Measurements from ENCODE around the gene ITLN2. TPM values are rescaled to one million over a fixed set of nuclear protein-coding genes. Genes with fewer than 3 reads are reported as not detected.

ITLN2 gene
- total RNA-seq, 1 experiment from 2014 or later: 2.4 TPM

DNA sequence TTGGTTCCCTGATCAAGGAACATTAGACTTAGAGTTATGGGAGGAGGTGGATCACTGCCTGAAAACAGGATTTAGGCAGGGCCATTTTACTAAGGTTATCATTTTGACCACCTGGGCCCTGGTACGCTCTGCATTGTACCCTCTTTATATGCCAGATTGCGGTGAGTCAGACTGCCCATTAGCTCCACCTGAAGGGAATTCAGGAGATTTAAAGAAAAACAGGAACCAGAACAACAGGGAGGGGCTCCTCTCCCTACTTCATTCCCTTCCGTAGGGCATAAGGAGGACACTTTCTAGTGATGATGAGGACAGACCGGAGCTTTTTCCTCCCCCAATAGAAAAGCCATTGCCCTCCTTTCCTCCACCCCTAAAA, 49.0 kb downstream of the ITLN2 start:
- Histone ChIP-seq H3K14ac (ENCODE audit: insufficient read depth, low read length) (no peak overlapping the region), H3K23me2 (ENCODE audit: insufficient read length, low read depth, low read length, poor library complexity, severe bottlenecking) (no peaks in the 10 kb centered on the region), H2BK12ac (ENCODE audit: insufficient read length, low read depth, low read length) (no peak overlapping the region), H3K79me1 (ENCODE audit: insufficient read depth, low read depth, low read length, poor library complexity, severe bottlenecking) (no peaks in the 10 kb centered on the region), H2BK15ac (ENCODE audit: low read depth, low read length) (no peak overlapping the region), H3K79me2 (ENCODE audit: insufficient read depth, low read length) (no peaks in the 10 kb centered on the region), H3K18ac (ENCODE audit: insufficient read length, low read depth, low read length) (no peak overlapping the region), H4K5ac (ENCODE audit: insufficient read length, low read depth, low read length) (no peak overlapping the region), H2AK5ac (ENCODE audit: insufficient read length, low read length) (no peak overlapping the region), H4K91ac (ENCODE audit: insufficient read length, low read depth, low read length) (no peak overlapping the region), H3K23ac (ENCODE audit: insufficient read length, low read depth, low read length) (no peak overlapping the region), H2BK20ac (ENCODE audit: low read depth, low read length, poor library complexity, severe bottlenecking) (no peak overlapping the region), H3K4me2 (ENCODE audit: insufficient read depth, insufficient read length, low read length) (no peak overlapping the region), H3K9ac (ENCODE audit: extremely low read depth, insufficient read length, low read length) (no peak overlapping the region), H3K27me3 (ENCODE audit: insufficient read depth, low read length) (no peaks in the 10 kb centered on the region), H2AFZ (ENCODE audit: low read length) (no peak overlapping the region), H3T11ph (ENCODE audit: low read length) (no peak overlapping the region), H2BK5ac (ENCODE audit: insufficient read length, low read length) (no peak overlapping the region), H3K4ac (ENCODE audit: low read depth, low read length) (no peak overlapping the region), H3K56ac (ENCODE audit: insufficient read length, low read depth, low read length) (no peak overlapping the region), H3K9me3 (ENCODE audit: control insufficient read depth, low read depth, low read length) (no peaks in the 10 kb centered on the region), H2BK120ac (ENCODE audit: low read depth, low read length, poor library complexity, severe bottlenecking) (no peak overlapping the region), H4K20me1 (ENCODE audit: control insufficient read depth, insufficient read depth, insufficient read length) (no peaks in the 10 kb centered on the region), H4K8ac (replicated peaks; ENCODE audit: insufficient read length, low read depth, low read length) (no peak overlapping the region), H3K27ac (ENCODE audit: insufficient read length, low read depth, low read length) (no peak overlapping the region), H3K4me1 (ENCODE audit: insufficient read depth, low read length) (no peaks in the 10 kb centered on the region)
- Mint-ChIP-seq H3K4me3 (no peak overlapping the region), H3K4me1 (peaks cover 0 to 6% of the 10 kb centered on the region in 2 experiments; a peak in 3 of 4 replicates), H3K36me3 (ENCODE audit: insufficient read depth in 1 of 3, low read depth in 3 of 3) (no peaks in the 10 kb centered on the region), H3K27ac (no peak overlapping the region), H3K9me3 (no peaks in the 10 kb centered on the region), H3K27me3 (ENCODE audit: low read depth) (peaks cover 3% of the 10 kb centered on the region)
- TF ChIP-seq, protein P1, sequence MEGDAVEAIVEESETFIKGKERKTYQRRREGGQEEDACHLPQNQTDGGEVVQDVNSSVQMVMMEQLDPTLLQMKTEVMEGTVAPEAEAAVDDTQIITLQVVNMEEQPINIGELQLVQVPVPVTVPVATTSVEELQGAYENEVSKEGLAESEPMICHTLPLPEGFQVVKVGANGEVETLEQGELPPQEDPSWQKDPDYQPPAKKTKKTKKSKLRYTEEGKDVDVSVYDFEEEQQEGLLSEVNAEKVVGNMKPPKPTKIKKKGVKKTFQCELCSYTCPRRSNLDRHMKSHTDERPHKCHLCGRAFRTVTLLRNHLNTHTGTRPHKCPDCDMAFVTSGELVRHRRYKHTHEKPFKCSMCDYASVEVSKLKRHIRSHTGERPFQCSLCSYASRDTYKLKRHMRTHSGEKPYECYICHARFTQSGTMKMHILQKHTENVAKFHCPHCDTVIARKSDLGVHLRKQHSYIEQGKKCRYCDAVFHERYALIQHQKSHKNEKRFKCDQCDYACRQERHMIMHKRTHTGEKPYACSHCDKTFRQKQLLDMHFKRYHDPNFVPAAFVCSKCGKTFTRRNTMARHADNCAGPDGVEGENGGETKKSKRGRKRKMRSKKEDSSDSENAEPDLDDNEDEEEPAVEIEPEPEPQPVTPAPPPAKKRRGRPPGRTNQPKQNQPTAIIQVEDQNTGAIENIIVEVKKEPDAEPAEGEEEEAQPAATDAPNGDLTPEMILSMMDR (conservative IDR thresholded peaks at IDR 0.05): no peak
- WGBS (ENCODE audit: extremely low coverage, insufficient read length, low lambda C conversion rate): no CpG with 5 or more reads among the region's 4 CpGs
- no peak for DNase-seq
